BJ (cell line): ENCODE data around the gene TRPM3. TPM values are rescaled to one million over a fixed set of nuclear protein-coding genes. Genes with fewer than 3 reads are reported as not detected.
A peak's percentile ranks its signal among the peaks of the same experiment; 100 is the strongest.

Experiments
- CTCF ChIA-PET: fragments of 350-600 bp; formaldehyde crosslinking; extraction: SDS; loops from one replicate; lab custom pipeline; 2021; ENCODE audit warnings: antibody characterized with exemption, inconsistent platforms; lab: Yijun Ruan, JAX
- POLR2A ChIA-PET: fragments of 300-600 bp; sonication (Branson Sonifier 250); formaldehyde crosslinking; extraction: SDS; loops from one replicate; lab custom pipeline; 2021; ENCODE audit warnings: antibody characterized with exemption; lab: Charles Lee
- DNase-seq: peaks from one replicate; pipeline ENCODE4 v3.0.0-alpha.2; 2011; ENCODE audit warnings: low read depth
- H3K27me3 ChIP-seq: 2 replicates; pipeline ENCODE4 v1.6.0; 2011; ENCODE audit warnings: low read length; ENCODE audit not compliant: control insufficient read depth, insufficient read depth
- H3K36me3 ChIP-seq: 2 replicates; pipeline ENCODE4 v1.5.1; 2011; ENCODE audit warnings: low read length; ENCODE audit not compliant: control insufficient read depth, insufficient read depth
- H3K4me3 ChIP-seq: 2 replicates; pipeline ENCODE4 v1.5.1; 2011; ENCODE audit warnings: low read depth, mild to moderate bottlenecking, control low read depth, low read length
- CTCF ChIP-seq: IDR thresholded peaks from 2 replicates; pipeline ENCODE4 v1.5.1; 2011; ENCODE audit warnings: low read depth, mild to moderate bottlenecking, control low read depth, inconsistent platforms, low read length, moderate library complexity; ENCODE audit not compliant: insufficient read depth
- polyA plus RNA-seq: library from polyadenylated mRNA; depleted of rRNA; stranded (reverse); fragments of >200 nt; gene quantifications from 2 replicates; pipeline ENCODE4 v1.2.3, GENCODE V29; 2011

TRPM3 gene
- polyA plus RNA-seq, 1 experiment, result 0.07 TPM

GRCh38 chr9:71073494-71073893, 47.9 kb downstream of the TRPM3 start:
- Histone ChIP-seq H3K4me3 (no peak overlapping the region), H3K36me3 (no peaks in the 10 kb centered on the region), H3K27me3 (no peaks in the 10 kb centered on the region)
- ChIA-PET CTCF (interaction anchor here (0.6 to 1.2 kb wide), 3 partner anchors 13 to 1102 kb away, joined by 3 to 4 read pairs (median 3); no protein-coding TSS in a partner anchor), POLR2A (no interaction called here)
- DNase-seq, result no peak
- no peak for TF ChIP-seq CTCF

DNA sequence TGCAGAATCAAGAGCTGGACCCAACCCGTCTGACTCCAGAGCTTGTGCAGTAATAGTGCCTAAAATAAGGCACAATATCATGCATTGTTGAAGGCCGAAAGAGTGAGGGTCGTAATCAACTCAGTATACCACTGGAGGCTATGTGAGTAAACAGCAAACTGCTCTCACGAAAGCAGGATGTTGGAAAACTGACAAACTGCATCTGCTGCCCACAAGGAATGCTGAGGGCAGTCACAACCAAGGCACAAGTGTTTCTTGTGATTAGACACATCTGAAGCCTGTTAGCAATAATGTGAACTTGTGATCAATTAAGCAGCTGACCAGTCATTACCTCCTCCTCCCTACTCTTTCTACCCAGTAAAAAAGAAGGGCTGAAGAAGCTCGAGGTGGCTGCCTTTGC, 48.8 kb downstream of the TRPM3 start:
- H3K36me3 ChIP-seq, result no peaks in the 10 kb centered on the region
- no peak overlapping the region for H3K4me3 ChIP-seq
- CTCF ChIA-PET, result interaction anchor here (0.6 kb wide), 1 partner anchor 81 kb away, joined by 3 read pairs; no protein-coding TSS in a partner anchor
- POLR2A ChIA-PET, result no interaction called here
- peak; percentile 19 for DNase-seq
- TF ChIP-seq CTCF, result no peak
- H3K27me3 ChIP-seq, result no peaks in the 10 kb centered on the region

DNA sequence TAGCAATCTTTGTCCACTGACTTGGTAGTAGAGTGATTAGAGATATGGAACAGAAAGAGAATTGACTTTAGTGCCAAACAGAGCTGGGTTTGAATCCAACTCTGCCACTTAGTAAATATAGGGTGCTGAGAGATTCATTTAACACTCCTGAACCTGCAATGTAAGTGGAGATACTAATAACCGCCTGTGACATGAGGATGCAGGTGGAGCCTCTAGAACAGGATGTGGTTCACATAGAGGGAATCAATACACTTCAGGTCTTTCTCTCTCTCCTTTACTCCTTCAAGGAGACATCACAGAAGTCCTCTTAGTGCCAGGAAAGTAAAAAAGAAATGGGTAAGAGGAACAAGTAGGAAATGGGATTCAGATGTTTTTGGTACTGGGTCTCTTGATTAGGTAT, 49.8 kb downstream of the TRPM3 start:
- TF ChIP-seq CTCF, result no peak
- Histone ChIP-seq H3K36me3 (no peaks in the 10 kb centered on the region), H3K4me3 (no peak overlapping the region), H3K27me3 (no peaks in the 10 kb centered on the region)
- ChIA-PET POLR2A (no interaction called here), CTCF (no interaction called here)
- DNase-seq, result no peak

DNA sequence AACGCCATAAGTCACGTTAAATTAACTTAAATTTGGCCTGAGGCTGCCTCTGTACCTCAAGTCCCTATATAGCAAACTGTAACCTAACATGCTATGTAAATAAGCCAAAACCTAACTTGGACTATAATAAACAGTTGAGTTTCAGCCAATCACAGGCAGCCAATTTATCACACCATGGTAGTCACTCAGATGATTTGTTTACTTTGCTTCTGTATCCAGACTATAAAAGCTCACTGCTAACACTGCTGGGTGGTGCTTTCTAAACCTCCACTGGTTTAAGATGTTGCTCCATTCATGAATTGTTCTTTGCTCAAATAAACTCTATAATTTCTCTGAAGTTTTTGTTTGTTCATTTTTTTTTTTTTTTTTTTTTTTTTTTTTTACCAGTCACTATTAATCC, 62.8 kb downstream of the TRPM3 start:
- Histone ChIP-seq H3K27me3 (no peaks in the 10 kb centered on the region), H3K4me3 (no peak overlapping the region), H3K36me3 (no peaks in the 10 kb centered on the region)
- no peak for DNase-seq
- no peak for TF ChIP-seq CTCF
- ChIA-PET CTCF (no interaction called here), POLR2A (no interaction called here)

- no peak for DNase-seq
- H3K36me3 ChIP-seq, result no peaks in the 10 kb centered on the region
- POLR2A ChIA-PET, result no interaction called here
- no peak for TF ChIP-seq CTCF
- H3K4me3 ChIP-seq, result no peak overlapping the region
- peaks cover 2% of the 10 kb centered on the region; the same call in 1 of the 2 replicates for H3K27me3 ChIP-seq
- CTCF ChIA-PET, result interaction anchor here (0.6 kb wide), 1 partner anchor 23 kb away, joined by 3 read pairs; no protein-coding TSS in a partner anchor
Observed at GRCh38 chr9:71052287-71052686, 69.1 kb downstream of the TRPM3 start.
